ENCODE results near the gene COG5. TPM values are rescaled to one million over a fixed set of nuclear protein-coding genes. Genes with fewer than 3 reads are reported as not detected.

The COG5 gene
- total RNA-seq, 4 donors from 2014 or later, result 39.7 to 143 (median 98.3) TPM

GRCh38 chr7:107605218-107605815 lies 41.6 kb upstream of the COG5 start:
- Histone ChIP-seq H3K27me3 (no peaks in the 10 kb centered on the region), H3K9me3 (no peaks in the 10 kb centered on the region), H3K36me3 (no peaks in the 10 kb centered on the region), H3K4me3 (no peak overlapping the region), H3K27ac (no peak overlapping the region), H3K4me1 (no peaks in the 10 kb centered on the region)
- TF ChIP-seq CTCF (IDR thresholded peaks at IDR 0.05) (no peak), POLR2A (IDR thresholded peaks at IDR 0.05) (no peak)
- intact Hi-C loops (cut with DNase I; ENCODE audit: low total_unique reads), result no loop called here
- no peak for DNase-seq

- no peak for DNase-seq
- no peaks in the 10 kb centered on the region for H3K27me3 ChIP-seq
- H3K4me3 ChIP-seq, result no peak overlapping the region
- TF ChIP-seq CTCF (IDR thresholded peaks at IDR 0.05), result no peak
- no peak for TF ChIP-seq POLR2A (IDR thresholded peaks at IDR 0.05)
- H3K4me1 ChIP-seq, result peaks cover 0 to 5% of the 10 kb centered on the region in 2 donors
- no peak overlapping the region for H3K27ac ChIP-seq
- H3K9me3 ChIP-seq, result no peaks in the 10 kb centered on the region
- intact Hi-C loops (cut with DNase I; ENCODE audit: low total_unique reads), result no loop called here
- no peaks in the 10 kb centered on the region for H3K36me3 ChIP-seq
Measured at GRCh38 chr7:107600816-107601215, 37.1 kb upstream of the COG5 start.

GRCh38 chr7:107599262-107599661 lies 35.5 kb upstream of the COG5 start:
- no peak for TF ChIP-seq POLR2A (IDR thresholded peaks at IDR 0.05)
- no peak for TF ChIP-seq CTCF (IDR thresholded peaks at IDR 0.05)

GRCh38 chr7:107597953-107598352 lies 34.2 kb upstream of the COG5 start:
- H3K27ac ChIP-seq, result no peak overlapping the region
- H3K4me3 ChIP-seq, result no peak overlapping the region
- H3K27me3 ChIP-seq, result no peaks in the 10 kb centered on the region
- TF ChIP-seq CTCF (IDR thresholded peaks at IDR 0.05), result no peak
- TF ChIP-seq POLR2A (IDR thresholded peaks at IDR 0.05), result no peak
- H3K4me1 ChIP-seq, result peaks cover 0 to 9% of the 10 kb centered on the region in 2 donors
- no peak for DNase-seq
- H3K36me3 ChIP-seq, result no peaks in the 10 kb centered on the region
- H3K9me3 ChIP-seq, result no peaks in the 10 kb centered on the region
- intact Hi-C loops (cut with DNase I; ENCODE audit: low total_unique reads), result no loop called here

More at GRCh38 chr7:107599262-107599661, 35.5 kb upstream of the COG5 start:
- H3K4me1 ChIP-seq, result peaks cover 0 to 9% of the 10 kb centered on the region in 2 donors
- no peaks in the 10 kb centered on the region for H3K36me3 ChIP-seq
- H3K4me3 ChIP-seq, result no peak overlapping the region
- DNase-seq, result no peak
- H3K27me3 ChIP-seq, result no peaks in the 10 kb centered on the region
- intact Hi-C loops (cut with DNase I; ENCODE audit: low total_unique reads), result no loop called here
- no peak overlapping the region for H3K27ac ChIP-seq
- no peaks in the 10 kb centered on the region for H3K9me3 ChIP-seq

- Histone ChIP-seq H3K36me3 (no peaks in the 10 kb centered on the region), H3K4me1 (peaks cover 0 to 9% of the 10 kb centered on the region in 2 donors), H3K4me3 (no peak overlapping the region), H3K9me3 (no peaks in the 10 kb centered on the region), H3K27me3 (no peaks in the 10 kb centered on the region), H3K27ac (no peak overlapping the region)
- DNase-seq, result no peak
- intact Hi-C loops (cut with DNase I; ENCODE audit: low total_unique reads), result no loop called here
- TF ChIP-seq POLR2A (IDR thresholded peaks at IDR 0.05) (no peak), CTCF (IDR thresholded peaks at IDR 0.05) (no peak)
Measured at GRCh38 chr7:107597582-107597916, 33.8 kb upstream of the COG5 start.
